Aorta (tissue), 5 donors: ENCODE results near the gene SALL3. TPM values are rescaled to one million over a fixed set of nuclear protein-coding genes. Genes with fewer than 3 reads are reported as not detected.

Source experiments
- ATAC-seq: fragments of 200-7000 bp; cut with Tn5 transposase; one replicate; pipeline ENCODE4 v1.9.1; 2022; ENCODE audit warnings: moderate library complexity; ENCODE audit not compliant: low FRiP score
- DNase-seq, 2 donors: peaks; one replicate each; pipeline ENCODE4 v3.0.0-alpha.2; 2020
- H3K27ac ChIP-seq, 2 donors: one replicate each; pipeline ENCODE4 v1.5.1; 2013; ENCODE audit warnings: low read length in 2 of 2, mild to moderate bottlenecking in 2 of 2, moderate library complexity in 2 of 2, control low read depth in 1 of 2, inconsistent platforms in 1 of 2, low read depth in 1 of 2
- H3K27me3 ChIP-seq, 2 donors: one replicate each; pipeline ENCODE4 v1.6.1; 2013; ENCODE audit warnings: control low read depth in 1 of 2, low read length in 1 of 2, mild to moderate bottlenecking in 1 of 2, moderate library complexity in 1 of 2; ENCODE audit not compliant: insufficient read depth in 2 of 2, control insufficient read depth in 1 of 2
- H3K36me3 ChIP-seq, 2 donors: one replicate each; pipeline ENCODE4 v1.6.1; 2013; ENCODE audit warnings: control low read depth in 1 of 2, low read length in 1 of 2, mild to moderate bottlenecking in 1 of 2; ENCODE audit not compliant: insufficient read depth in 2 of 2, control insufficient read depth in 1 of 2
- H3K4me1 ChIP-seq, 2 donors: one replicate each; pipeline ENCODE4 v1.6.1; 2013; ENCODE audit warnings: low read length in 2 of 2, control low read depth in 1 of 2, mild to moderate bottlenecking in 1 of 2, moderate library complexity in 1 of 2; ENCODE audit not compliant: insufficient read depth in 2 of 2, control insufficient read depth in 1 of 2
- H3K4me3 ChIP-seq, 2 donors: one replicate each; pipeline ENCODE4 v1.5.1; 2013; ENCODE audit warnings: low read length in 2 of 2, control low read depth in 1 of 2, mild to moderate bottlenecking in 1 of 2
- H3K9me3 ChIP-seq: one replicate; pipeline ENCODE4 v1.6.1; 2013; ENCODE audit warnings: mild to moderate bottlenecking, low read length; ENCODE audit not compliant: control insufficient read depth
- WGBS, 2 donors: extraction: QIAGEN DNeasy Blood & Tissue Kit; methylation state at CpG; one replicate each; pipeline ENCODE4 v1.1.7; 2013; 5-methylcytosine and 5-hydroxymethylcytosine counted together
- intact Hi-C, 2 donors: fragments of 100-400 bp; cut with DNase I; formaldehyde crosslinking; loops; one replicate each; pipeline versions ENCODE4 v1.14.2 to v1.15.0; 2022
- polyA plus RNA-seq, 2 donors: library from polyadenylated mRNA; stranded (reverse); fragments of 200-250 nt; gene quantifications; one replicate each; pipeline ENCODE4 v1.2.3, GENCODE V29; 2013
- total RNA-seq, 2 donors: library from RNA; stranded (reverse); fragmentation: NEBNext Ultra II Directional; extraction: Animal tissue kit (Norgen Biotek cat#: 25700); gene quantifications; one replicate each; pipeline ENCODE4 v1.2.1, GENCODE V29; 2021
- donor health status: healthy with polysubstance abuse.
- donor health status: Bipolar disorder and iron deficiency.
- donor health status: DM: no; HTN: no; CAD: no.
- donor health status: DM: no; HTN: no; CAD: no.
- donor health status: DM: yes; HTN: yes; CAD: no.

Gene SALL3
- total and polyA plus RNA-seq, 4 donors: 0.06 TPM; not detected in 3

DNA sequence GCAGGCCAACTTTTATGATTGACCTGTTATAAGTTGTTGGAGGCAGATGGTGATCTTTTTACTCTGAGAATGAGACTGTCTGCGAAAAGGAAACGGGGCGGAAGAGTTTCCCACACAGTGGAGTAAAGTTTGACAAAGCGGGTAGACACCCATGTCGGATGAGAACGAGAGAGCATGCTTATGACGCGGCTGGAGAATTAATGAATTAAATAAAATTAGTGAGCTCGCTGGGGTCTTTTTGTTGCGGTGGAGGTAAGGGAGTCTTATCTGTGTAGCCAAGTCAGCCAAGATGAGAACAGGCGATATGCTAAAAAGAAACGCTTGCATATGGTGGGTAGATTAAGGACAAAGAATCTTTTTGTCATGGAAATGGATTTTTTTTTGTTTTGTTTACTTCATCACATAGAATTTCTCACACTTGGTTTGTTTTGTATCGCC is 1.8 kb downstream of the SALL3 start:
- DNase-seq: no peak
- no peaks in the 10 kb centered on the region for H3K36me3 ChIP-seq
- no peaks in the 10 kb centered on the region for H3K27me3 ChIP-seq
- no peak for ATAC-seq
- intact Hi-C loops: no loop called here
- no peaks in the 10 kb centered on the region for H3K4me1 ChIP-seq
- no peaks in the 10 kb centered on the region for H3K9me3 ChIP-seq
- H3K27ac ChIP-seq: no peak overlapping the region
- H3K4me3 ChIP-seq: no peak overlapping the region
- whole genome bisulfite sequencing, 2 donors: 18 to 31% methylated on average over 13 of the region's 13 CpGs

GRCh38 chr18:78981989-78982620 is 2.5 kb downstream of the SALL3 start:
- Histone ChIP-seq H3K36me3 (no peaks in the 10 kb centered on the region), H3K4me3 (no peak overlapping the region), H3K27ac (no peak overlapping the region), H3K4me1 (no peaks in the 10 kb centered on the region), H3K27me3 (no peaks in the 10 kb centered on the region), H3K9me3 (no peaks in the 10 kb centered on the region)
- DNase-seq (no peak), ATAC-seq (no peak)
- intact Hi-C loops: no loop called here
- 21 to 31% methylated on average over 14 of the region's 14 CpGs for WGBS, 2 donors

DNA sequence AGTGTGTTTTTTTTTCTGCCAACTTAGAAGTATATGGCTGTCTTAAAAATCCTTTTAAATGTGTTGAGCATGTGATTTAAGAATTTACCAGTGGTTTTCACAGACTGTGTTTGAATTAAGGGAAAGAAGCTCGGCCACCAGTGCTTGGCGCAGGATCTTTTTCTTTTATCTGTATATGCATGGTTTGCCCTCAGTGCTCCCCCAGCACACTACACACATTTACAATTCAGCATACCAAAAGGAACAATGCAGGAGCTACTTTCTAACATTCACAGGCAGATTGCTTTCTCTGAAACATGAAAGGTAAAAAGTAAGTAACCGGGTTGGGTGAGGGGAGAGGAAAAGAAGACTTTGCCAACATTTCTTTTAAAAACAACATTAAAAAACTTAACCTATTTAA is 3.9 kb downstream of the SALL3 start:
- H3K27me3 ChIP-seq: no peaks in the 10 kb centered on the region
- WGBS, 2 donors: 56 to 73% methylated on average over 3 of the region's 3 CpGs
- H3K36me3 ChIP-seq: no peaks in the 10 kb centered on the region
- DNase-seq (no peak), ATAC-seq (no peak)
- no peaks in the 10 kb centered on the region for H3K9me3 ChIP-seq
- intact Hi-C loops: no loop called here
- no peak overlapping the region for H3K4me3 ChIP-seq
- H3K27ac ChIP-seq: no peak overlapping the region
- no peaks in the 10 kb centered on the region for H3K4me1 ChIP-seq

DNA sequence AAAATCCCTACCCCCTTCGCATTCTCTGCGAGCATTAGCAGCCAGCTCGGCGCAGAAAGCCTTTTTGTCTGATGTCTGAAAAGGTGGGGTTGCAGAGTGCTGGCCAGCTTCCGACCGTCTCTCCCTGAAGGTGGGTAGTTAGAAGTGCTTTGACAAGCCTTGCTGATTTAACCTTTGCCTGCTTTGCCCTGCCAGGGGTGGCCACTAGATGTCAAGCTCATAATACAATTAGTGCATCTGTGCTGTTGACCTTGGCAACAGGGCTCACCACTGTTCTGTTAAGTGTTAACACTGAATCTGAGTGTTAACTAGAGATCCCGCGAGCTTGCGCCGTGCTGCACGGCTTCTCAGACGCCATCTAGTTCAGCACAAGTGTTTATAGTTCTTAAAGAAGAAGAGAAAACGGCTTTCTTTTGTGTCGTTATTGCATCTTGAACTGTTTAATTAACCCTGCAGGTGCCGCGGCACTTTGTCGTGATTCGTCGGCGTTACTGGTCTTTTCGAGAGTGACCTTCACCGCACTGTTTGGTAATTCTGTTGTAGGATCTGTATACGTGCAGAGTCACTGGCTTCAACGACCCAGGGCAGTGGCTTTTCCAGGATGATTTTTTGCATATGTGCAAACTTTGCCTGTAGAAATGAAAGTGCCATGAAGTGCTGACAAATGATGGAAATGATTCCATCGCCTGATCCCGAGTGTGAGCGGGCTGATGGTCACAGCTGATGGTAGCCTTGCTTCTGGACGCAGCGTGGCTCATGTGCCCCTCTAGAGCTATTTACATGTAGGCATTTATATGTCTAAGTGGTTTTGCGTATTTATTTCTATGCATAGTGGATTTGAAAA is 5.5 kb downstream of the SALL3 start:
- no peak overlapping the region for H3K4me3 ChIP-seq
- 24 to 42% methylated on average over 30 of the region's 30 CpGs for WGBS, 2 donors
- no peaks in the 10 kb centered on the region for H3K9me3 ChIP-seq
- no peaks in the 10 kb centered on the region for H3K27me3 ChIP-seq
- no peaks in the 10 kb centered on the region for H3K36me3 ChIP-seq
- no peak for DNase-seq
- H3K4me1 ChIP-seq: no peaks in the 10 kb centered on the region
- no peak for ATAC-seq
- intact Hi-C loops: no loop called here
- H3K27ac ChIP-seq: no peak overlapping the region

- WGBS, 2 donors: 11 to 14% methylated on average over 20 of the region's 20 CpGs
- H3K4me3 ChIP-seq: no peak overlapping the region
- no peaks in the 10 kb centered on the region for H3K4me1 ChIP-seq
- no peaks in the 10 kb centered on the region for H3K9me3 ChIP-seq
- no peaks in the 10 kb centered on the region for H3K36me3 ChIP-seq
- DNase-seq (no peak), ATAC-seq (no peak)
- intact Hi-C loops: no loop called here
- no peak overlapping the region for H3K27ac ChIP-seq
- no peaks in the 10 kb centered on the region for H3K27me3 ChIP-seq
Measured at GRCh38 chr18:78986018-78986481, 6.4 kb downstream of the SALL3 start.

DNA sequence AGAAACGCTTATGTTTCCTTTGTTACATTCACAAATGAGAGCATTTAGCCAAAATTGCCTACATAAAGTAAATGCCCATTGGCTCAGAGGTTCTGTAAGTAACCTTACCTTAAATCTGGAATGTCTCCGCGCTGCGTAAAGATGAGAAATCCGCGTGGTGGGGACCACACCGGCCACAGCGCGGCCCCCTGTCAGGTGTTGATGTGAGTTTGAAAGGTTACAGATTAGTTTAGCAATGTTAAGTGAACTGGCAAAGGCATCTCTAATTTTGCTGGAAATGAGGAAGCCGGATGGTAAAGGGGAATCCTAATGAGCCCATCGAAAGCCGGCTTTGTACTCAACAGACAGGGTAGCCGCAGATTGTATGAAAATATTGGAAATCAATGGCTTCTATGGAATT is 11.8 kb downstream of the SALL3 start:
- H3K4me3 ChIP-seq: no peak overlapping the region
- ATAC-seq: no peak
- intact Hi-C loops: no loop called here
- H3K36me3 ChIP-seq: no peaks in the 10 kb centered on the region
- H3K27me3 ChIP-seq: no peaks in the 10 kb centered on the region
- no peaks in the 10 kb centered on the region for H3K4me1 ChIP-seq
- H3K9me3 ChIP-seq: no peaks in the 10 kb centered on the region
- no peak overlapping the region for H3K27ac ChIP-seq
- 71 to 82% methylated on average over 13 of the region's 13 CpGs for WGBS, 2 donors
- no peak for DNase-seq

DNA sequence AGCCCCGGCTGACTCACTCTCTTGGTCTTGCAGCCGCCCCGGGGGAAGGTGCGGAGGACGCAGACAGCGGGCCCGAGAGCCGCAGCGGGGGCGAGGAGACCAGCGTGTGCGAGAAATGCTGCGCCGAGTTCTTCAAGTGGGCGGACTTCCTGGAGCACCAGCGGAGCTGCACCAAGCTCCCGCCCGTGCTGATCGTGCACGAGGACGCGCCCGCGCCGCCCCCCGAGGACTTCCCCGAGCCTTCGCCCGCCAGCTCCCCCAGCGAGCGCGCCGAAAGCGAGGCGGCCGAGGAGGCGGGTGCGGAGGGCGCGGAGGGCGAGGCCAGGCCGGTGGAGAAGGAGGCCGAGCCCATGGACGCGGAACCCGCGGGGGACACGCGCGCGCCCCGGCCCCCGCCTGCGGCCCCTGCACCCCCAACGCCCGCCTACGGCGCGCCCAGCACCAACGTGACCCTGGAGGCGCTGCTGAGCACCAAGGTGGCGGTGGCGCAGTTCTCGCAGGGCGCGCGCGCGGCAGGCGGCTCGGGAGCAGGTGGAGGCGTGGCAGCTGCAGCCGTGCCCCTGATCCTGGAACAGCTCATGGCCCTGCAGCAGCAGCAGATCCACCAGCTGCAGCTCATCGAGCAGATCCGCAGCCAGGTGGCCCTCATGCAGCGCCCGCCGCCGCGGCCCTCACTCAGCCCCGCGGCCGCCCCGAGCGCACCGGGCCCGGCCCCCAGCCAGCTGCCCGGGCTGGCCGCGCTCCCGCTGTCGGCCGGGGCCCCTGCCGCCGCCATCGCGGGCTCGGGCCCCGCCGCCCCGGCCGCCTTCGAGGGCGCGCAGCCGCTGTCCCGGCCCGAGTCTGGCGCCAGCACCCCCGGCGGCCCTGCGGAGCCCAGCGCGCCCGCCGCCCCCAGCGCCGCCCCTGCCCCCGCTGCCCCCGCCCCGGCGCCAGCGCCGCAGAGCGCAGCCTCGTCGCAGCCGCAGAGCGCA is 12.7 kb downstream of the SALL3 start:
- intact Hi-C loops: no loop called here
- Histone ChIP-seq H3K9me3 (no peaks in the 10 kb centered on the region), H3K27me3 (no peaks in the 10 kb centered on the region), H3K27ac (no peak overlapping the region), H3K4me3 (no peak overlapping the region), H3K36me3 (no peaks in the 10 kb centered on the region), H3K4me1 (no peaks in the 10 kb centered on the region)
- DNase-seq (no peak), ATAC-seq (no peak)
- 89 to 95% methylated on average over 116 to 129 of the region's 129 CpGs for WGBS, 2 donors

- no peaks in the 10 kb centered on the region for H3K4me1 ChIP-seq
- no peak overlapping the region for H3K27ac ChIP-seq
- H3K9me3 ChIP-seq: no peaks in the 10 kb centered on the region
- WGBS, 2 donors: 97% methylated on average over 79 to 90 of the region's 90 CpGs
- H3K27me3 ChIP-seq: no peaks in the 10 kb centered on the region
- intact Hi-C loops: no loop called here
- ATAC-seq (no peak), DNase-seq (no peak)
- H3K36me3 ChIP-seq: no peaks in the 10 kb centered on the region
- no peak overlapping the region for H3K4me3 ChIP-seq
Measured at GRCh38 chr18:78993014-78993926, 13.7 kb downstream of the SALL3 start.
